HG03442 (cell line): ENCODE measurements around the gene BARX1.
"Not testable (repeated sequence)": the region's sequence is repeated elsewhere in the genome, so short reads cannot be mapped to it uniquely, and the experiment has no call there.

ENCODE experiments used
- ATAC-seq: cut with Tn5 transposase; IDR thresholded peaks from one replicate; pipeline ENCODE4 v1.9.1; 2021; ENCODE audit warnings: mild to moderate bottlenecking, moderate library complexity; ENCODE audit not compliant: unreplicated experiment

BARX1 gene

DNA sequence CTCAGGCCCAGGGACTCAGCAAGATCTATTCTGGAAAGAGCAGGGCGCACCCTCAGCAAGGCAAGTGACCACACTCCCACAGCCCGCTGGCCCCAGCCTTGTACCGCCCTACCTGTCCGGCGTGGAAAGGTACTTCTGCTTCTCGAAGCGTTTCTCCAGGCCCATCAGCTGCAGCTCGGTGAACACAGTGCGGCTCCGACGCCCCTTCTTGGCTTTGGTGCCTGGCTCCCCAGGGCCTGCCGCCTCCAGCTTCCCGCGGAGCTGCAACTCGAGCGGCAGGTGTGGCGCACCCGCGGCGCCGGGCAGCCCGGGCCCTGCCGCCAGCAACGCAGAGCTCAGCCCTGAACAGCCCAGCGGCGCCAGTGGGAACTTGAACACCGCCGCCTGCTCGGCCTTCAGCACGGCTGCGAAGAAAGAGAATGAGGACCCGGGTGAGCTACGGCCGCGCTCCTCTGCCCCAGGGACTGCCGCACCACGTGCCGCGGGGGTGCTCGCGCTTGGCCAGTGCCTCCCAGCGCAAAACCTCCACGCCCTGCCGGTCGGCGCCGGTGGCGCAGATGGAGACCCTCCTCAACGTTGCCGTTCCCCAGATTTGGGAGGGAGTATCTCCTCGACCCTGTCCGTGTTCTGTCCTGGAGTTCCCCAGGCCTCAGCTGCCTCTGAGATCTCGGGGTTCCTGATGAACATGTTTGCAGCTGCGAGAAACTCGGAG, 2.2 kb downstream of the BARX1 start:
- no peak for ATAC-seq

GRCh38 chr9:93952119-93952783, 2.9 kb downstream of the BARX1 start:
- no peak for ATAC-seq

DNA sequence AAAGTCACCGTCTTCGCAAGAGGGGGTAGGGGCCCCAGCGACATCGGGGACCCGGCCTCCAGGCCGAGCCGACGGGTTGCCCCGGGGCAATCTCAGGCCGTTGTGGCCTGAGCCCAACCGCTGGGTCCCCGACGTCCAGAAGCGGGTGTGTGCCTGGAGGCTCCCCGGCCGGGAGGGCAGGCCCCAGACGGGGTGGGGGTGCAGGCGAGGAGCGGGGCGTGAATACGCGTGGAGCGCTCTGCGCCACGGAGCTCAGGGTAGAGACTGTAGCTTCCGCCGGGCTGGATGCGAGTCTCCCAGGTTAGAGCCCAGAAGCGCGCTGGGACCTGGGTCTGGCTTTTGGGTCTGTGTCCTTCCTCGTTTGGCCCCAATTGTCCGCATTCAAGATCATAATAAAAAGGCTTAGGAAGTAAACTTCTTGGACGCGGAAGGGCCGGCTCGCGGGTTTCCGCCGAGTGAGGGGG, 3.5 kb downstream of the BARX1 start:
- no peak for ATAC-seq

DNA sequence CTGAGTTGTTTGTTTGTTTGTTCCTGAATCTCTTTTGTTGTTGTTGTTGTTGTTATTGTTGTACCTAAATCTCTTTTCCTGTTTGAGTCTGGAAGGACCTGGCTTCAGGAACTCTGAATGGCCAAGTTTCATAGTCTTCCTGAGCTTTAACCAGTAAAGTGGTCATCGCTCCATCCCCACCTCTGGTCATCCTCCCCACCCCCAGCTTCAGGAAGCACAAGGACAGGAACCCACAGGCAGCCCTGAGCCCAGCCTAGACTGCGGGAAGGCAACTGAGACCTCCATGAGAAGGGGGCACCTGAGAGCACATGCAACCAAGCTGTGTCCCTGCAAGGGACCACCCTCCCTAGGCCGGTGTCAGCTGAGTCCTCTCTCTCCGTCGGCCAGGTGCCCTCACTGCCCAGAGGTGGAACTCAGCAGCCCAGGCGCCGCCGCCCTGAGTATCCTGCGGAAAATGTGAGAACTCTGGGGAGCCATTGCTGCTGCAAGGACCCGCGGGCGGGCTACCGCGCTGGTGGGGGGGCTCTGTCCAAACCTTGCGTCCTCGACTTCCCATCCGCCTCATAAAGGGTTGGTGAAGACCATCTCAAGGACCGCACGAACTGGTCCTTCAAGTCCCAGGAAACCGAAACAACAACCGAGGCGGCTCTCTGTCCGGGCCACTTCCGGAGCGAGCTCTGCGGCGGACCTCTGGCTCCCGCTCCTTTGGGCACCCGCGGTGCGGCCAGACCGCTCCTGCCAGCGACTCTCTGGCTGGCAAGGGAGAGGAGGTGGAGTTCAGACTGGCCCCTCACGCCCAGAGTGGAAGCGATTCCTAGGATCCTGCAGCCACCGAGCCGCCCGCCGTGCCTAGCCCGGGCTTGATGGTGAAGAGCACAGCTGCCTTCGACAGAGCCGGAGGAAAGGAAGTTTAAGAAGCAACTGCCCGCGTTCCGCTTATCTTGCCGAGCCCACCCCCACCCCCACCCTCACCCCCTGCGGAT, 4.2 kb downstream of the BARX1 start:
- no peak for ATAC-seq

DNA sequence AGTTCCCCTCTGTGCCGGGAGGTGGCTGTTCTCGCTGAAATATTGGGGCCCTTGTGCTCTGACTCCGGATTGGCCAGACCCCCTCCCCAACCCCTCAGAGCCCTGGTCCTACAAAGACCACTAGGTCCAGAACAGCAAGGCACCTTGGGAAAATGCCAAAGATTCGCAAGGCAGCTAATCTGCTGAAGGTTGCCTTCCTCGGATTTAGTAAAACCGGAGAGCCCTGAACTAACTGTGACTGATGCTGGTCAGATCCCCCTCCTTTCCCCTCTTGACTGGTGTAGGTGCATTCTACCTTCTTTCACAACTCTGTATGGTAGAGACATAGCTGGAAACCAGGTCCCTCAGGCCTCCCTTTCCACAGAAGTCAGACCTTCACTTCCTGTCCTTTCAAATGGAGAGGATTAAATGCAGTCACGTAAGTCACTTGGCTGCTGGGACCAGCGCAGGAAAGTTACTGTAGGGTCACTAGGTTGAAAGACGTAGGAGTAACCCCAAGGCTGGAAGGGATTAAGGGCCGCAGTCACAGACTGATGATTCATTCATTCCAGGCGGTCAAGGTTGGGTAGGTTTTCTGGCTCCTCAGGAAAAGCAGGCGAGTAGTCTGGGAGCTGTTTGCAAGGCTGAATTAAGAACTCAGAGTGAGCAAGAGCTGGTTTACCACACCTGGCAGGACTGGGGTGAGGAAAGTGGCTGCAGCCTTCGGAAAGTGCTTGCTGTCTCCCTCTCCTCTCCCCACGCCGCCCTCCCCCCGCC, 5.3 kb downstream of the BARX1 start:
- ATAC-seq, result no peak

- ATAC-seq, result no peak
Measured at GRCh38 chr9:93949073-93949693, 6.0 kb downstream of the BARX1 start.

DNA sequence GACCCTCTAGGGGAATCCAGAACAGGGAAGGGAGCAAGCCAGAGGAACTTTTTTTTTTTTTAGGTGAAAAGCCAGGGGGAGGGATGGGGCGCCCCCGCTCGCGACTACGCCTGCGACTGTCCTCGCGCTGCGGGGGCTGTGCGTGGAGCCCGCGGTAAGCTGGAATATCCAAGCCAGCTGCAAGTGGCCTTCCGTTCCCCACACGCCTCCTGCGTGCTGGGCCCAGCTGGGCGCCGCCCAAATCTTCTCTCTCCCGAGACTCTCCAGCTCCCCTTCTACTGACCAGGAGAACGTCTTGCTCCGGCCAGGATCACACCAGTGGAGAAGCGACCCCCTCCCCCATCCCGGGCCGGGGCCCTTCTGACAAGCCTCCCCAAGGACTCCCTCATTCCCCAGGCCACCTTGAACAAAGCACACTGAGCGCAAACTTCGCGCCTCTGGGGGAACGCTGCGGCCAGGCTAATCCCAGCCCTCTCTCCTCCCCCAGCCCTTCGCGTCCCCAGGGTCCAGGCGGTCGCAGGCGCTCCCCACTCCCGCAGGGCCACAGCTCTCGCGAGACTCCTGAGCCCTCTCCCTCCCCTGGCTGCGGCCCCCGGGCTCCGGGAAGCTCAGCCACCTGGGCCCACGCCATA, 6.6 kb downstream of the BARX1 start:
- ATAC-seq, result no peak

DNA sequence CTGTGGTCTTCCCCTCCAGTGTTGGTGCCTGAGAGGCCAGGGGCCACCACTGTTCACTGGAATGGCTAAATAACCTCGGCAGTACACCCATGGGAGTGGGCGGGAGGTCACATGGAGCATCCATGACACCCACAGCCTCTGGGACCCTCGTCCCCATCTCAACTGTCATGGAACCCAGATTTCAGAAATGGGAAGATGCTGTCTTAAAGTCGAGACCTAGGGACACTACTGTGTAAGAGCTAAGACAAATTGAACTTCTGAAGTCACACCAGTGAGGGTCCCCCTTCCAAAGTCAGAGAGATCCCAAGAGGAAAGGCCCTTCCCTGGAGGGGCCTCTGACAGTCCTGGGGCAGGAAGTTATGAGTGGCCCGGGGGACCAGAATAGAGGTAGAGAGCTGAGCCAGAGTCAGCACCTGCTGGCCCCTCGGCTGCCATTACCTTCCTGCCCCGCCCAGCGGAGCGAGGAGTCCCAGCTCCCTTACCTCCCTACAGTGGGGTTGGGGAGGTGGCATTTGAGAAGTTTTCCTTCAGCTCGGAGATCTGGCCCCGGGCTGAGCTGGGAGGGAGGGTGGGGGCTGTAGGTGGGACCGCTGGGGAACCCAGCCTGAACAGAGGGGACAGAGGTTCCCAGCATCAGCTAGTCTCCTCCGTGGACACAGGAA, 7.6 kb downstream of the BARX1 start:
- no peak for ATAC-seq

DNA sequence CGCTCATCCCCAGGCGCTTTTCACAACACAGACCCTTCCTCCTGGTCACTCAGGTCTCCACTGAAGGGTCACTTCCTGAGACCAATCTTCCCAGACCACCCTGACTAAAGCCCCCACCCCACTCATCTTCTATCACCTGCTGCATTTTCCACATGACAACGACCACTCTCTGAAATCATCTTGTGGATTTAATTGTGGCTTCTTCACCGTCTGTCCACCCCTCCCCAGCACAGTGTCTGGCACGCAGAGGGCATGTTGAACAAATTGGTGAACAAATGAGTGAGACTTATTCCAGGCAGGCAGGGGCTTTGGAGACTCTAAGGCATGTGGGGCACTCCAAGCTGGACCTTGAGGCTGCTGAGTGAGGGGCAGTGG, 8.8 kb downstream of the BARX1 start:
- ATAC-seq, result no peak

DNA sequence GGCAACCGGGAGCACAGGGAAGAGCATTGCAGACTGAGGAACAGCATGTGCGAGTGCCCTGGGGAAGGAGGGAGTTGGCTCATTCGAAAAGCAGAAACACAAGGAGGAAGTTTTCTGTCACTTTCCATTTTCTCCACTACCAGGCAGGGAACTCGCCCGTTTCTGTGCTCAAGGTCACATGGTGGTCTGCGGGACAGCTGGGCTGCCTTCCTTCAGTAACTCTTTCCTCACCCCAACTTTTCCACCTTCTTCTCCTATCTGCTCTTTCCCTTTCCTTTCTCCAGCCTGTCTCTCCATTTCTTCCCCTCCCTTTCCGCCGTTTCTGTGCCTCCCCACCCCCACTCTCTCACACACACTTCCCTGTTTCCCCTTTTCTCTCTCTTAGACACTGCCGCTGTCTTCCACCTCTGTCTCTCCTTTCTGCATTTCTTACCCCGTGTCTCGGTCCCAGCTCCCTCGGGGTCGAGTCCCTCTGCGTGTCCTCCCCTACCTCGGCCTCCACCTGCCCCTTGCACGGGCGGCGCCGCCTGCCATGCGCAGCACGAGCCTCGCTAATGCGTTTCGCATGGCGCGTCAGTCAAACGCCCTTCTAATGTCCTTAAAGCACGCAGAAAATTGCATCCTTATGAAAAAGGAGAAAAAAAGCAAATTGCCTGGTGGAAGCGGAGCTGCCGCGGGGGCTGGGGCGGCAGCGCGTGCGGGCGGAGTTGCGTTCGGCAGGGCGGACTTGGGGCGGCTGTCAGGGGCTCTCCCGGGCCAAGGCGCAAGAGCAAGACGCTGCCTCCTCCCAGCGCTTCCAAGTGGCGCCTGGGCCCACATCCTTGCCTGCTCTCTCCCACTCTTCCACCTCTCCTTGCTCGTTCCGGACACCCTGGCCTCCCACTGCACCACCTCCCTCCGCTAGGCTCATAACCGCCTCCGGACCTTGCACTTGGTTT, 9.5 kb downstream of the BARX1 start:
- ATAC-seq, result no peak

- no peak for ATAC-seq
Measured at GRCh38 chr9:93944011-93944410, 11.1 kb downstream of the BARX1 start.

DNA sequence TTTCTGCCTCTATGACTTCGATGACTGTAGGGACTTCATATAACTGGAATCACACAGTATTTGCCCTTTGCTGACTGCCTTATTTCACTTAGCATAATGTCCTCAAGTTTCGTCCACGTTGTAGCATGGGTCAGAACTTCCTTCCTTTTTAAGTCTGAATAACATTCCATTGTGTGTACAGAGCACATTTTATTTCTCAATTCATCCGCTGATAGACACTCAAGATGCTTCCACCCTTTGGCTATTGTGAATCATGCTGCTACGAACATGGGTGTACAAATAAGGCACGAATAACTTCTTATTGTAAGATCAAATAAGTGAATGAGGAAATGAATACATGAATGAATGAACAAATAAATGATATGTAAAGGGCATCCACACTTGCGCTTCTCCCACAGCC, 13.0 kb downstream of the BARX1 start:
- ATAC-seq, result no peak

- ATAC-seq, result no peak
Measured at GRCh38 chr9:93941493-93941892, 13.7 kb downstream of the BARX1 start.

GRCh38 chr9:93940951-93941350, 14.2 kb downstream of the BARX1 start:
- no peak for ATAC-seq

- not testable (repeated sequence) for ATAC-seq
Measured at GRCh38 chr9:93939589-93939988, 15.6 kb downstream of the BARX1 start.

DNA sequence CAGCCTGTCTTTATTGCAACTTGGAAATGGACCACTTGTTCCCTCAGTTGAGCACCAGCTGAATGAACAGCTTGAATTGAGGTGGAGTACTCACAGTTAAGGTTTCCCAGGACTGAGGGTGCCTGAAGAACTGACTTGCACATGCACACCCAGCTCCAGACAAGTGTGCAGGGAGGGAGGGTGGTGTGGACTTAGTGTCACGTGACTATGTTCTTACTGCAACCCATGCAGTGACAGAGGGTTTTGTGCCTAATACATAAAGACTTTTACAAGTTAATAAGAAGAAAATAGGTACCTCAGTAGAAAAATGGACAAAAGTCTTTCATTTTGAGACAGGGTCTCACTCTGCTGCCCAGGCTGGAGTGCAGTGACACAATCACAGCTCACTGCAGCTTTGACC, 18.0 kb downstream of the BARX1 start:
- no peak for ATAC-seq

- ATAC-seq, result no peak
Measured at GRCh38 chr9:93931905-93932304, 23.2 kb downstream of the BARX1 start.

- ATAC-seq, result no peak
Measured at GRCh38 chr9:93930070-93930469, 25.1 kb downstream of the BARX1 start.
